Stimulated activated CD4-positive, alpha-beta T cell treated with anti-CD3 and anti-CD28 coated beads, Interleukin-15, amount 100 ng/mL, for 1 hour (primary cell): ENCODE results near the gene FOXE3.

Experiments used
- DNase-seq, 2 donors: peaks; one replicate each; pipeline ENCODE4 v3.0.0-alpha.2; 2020; ENCODE audit warnings: low read depth in 1 of 2, low spot score in 1 of 2

Gene FOXE3

DNA sequence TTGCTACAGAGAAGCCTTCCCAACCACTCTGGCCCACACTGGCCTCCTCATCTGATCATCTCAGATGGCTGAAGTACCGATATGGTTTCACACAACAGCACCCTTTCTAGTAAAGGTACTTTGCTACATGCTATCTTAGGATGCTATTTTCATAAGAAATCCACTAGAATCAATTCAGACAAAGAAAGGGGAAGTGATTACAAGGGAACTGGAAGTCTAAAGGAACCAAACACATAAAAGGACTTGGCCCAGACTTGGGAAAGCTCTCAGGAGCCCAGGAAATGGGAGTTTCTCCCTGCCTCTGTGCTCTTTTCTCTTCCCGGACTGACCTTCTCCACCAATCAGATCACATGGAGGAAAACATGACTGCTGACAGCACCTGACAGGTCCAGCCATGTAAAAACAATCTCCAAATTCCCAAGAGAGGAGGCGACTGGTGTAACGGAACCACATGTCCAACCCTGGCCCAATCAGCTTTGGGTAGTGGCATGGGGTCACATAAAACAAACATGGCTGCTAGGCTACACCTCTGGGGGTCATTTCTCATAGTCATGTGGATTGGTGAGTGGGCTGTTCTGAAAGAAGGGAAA is 12.7 kb upstream of the FOXE3 start:
- DNase-seq = no peak

DNA sequence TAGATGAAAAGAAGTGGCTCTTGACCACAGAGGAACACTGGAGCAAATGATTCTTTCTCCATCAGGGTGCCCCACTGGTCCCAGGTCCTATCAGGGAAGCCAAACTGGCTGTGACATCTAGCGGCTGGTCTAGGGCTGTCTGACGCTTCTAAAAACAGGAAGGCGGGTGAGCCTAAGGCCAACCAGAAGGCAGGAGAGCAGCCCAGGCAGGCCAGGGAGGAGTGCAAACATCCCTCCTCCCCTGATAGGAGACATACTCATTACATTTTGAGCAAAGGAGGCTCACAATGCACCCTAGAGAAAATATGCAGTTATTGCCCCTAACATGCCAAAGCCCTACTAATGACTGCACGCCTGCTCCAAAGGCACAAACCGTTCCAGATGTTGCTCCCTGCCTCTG is 10.4 kb upstream of the FOXE3 start:
- DNase-seq = no peak

DNA sequence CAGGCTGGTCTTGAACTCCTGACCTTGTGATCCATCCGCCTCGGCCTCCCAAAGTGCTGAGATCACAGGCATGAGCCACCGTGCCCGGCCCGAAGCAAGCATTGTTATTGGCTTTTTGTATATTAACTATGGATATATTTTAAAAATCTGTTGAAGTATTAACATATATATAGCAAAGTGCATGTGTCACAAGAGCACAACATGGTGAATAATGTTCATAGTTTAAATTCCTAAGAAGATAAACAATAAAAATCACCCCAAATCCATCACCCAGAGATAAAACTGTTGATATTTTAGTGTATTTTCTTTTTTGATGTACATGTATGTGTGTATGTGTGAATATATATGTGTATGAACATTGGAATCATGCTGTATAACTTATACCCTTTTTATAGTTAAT is 9.1 kb upstream of the FOXE3 start:
- DNase-seq = no peak

DNA sequence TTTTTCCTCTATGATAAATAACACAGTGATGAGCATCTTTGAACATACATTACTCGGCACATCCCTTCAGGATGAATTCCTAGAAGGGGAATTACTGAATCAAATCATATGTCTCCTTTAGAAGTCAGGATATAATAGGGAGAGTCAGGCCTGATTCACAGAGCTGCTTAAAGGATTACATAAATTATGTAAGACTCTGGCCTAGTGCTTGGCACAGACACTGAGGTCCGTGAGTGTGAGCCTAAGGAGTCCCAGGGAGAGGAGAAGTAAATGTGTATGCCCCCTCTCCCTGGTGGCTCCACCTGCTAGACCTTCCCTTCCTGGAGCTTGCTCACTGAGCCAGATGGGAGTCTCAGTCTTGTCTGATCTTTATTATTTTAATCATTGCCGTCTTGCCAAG is 8.6 kb upstream of the FOXE3 start:
- DNase-seq = no peak

DNA sequence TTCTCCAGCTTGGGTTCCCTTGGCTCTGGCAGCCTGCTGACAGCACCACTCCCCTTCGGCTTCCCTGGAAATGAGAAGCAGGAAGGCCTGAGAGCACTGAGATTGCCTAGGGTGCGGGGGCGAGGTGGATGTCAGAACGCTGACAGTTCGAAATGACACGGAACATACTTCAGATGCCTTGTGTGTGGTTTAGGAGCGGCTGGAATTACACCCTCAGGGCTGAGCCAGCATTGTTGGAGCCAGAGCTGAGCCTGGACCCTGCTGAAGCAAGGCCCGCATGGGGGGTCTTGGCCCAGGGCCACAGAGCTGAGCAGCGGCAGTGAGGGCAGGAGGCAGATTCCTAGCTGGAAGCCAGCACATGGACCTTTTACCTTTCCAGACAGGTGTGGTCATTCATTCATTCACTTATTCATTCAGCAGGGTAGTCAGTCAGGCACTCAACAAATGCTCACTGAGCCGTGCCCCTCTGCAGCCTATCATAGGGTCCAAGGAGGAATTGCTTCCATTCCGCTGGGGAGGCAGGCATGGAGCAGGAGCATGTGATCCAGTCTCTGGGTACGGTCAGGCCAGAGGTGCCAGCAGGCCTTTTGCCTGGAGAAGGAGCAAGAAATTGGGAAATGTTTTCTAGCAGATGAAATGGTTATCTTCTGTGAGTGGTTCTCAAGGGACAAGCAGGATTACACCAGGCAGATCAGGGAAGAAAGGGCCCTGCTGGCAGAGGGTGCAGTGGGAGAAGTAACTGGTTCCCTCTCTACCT is 6.6 kb upstream of the FOXE3 start:
- DNase-seq = no peak

DNA sequence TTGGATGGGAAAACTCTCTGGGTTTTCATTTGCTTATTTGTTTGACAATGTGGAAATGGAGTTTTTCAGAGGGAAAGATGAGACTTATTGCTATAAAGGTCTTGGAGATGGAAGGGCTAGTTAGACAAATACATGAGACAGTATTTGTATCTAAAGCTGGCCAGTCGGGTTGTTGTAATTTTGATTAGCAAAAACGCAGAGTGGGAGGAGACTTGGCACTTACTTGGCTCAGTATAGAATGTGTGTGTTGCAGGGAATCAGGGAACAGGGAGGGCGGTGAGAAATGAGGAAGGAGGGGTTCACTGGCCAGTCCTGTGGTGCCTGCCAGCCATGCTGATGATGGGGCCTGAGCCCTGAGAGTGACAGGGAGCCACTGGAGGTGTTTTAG is 6.0 kb upstream of the FOXE3 start:
- DNase-seq = no peak

DNA sequence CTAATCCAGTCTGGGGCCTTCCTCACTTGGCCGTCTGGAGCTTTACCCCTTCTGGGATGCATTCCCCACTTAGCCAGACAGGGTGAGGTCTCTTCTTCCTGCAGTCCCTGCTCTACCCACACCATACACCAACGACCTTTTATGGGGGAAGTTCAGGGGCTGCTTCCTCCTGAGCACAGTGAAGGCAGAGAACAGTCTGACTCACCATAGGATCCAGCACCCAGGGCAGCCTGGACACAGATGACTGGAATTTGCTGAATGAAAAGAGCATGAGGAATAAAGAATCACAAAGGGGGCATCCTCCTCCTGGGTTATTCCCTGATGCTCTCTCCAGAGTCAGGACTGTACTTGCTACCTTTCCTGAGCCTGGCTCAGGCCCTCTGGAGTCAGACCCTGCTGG is 4.6 kb upstream of the FOXE3 start:
- DNase-seq = no peak

DNA sequence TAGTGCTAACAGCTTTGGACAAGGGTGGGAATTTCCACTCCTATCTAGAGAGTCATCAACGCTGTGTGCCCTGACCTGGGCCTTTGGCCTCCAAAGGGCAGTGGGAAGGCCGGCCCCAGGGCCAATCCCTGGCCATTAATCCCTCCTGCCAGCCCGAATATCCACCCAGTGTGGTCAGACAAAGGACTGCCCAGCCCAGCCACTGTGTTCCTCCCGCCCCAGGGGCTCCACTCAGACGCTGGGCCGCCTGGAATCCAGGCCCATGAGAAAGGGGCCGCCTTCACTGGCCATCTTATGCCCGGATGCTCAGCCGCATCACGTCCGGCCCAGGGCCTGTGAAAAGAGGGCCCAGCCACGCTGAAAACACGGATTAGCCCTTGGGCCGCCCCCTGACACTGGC is 3.6 kb upstream of the FOXE3 start:
- DNase-seq = no peak

DNA sequence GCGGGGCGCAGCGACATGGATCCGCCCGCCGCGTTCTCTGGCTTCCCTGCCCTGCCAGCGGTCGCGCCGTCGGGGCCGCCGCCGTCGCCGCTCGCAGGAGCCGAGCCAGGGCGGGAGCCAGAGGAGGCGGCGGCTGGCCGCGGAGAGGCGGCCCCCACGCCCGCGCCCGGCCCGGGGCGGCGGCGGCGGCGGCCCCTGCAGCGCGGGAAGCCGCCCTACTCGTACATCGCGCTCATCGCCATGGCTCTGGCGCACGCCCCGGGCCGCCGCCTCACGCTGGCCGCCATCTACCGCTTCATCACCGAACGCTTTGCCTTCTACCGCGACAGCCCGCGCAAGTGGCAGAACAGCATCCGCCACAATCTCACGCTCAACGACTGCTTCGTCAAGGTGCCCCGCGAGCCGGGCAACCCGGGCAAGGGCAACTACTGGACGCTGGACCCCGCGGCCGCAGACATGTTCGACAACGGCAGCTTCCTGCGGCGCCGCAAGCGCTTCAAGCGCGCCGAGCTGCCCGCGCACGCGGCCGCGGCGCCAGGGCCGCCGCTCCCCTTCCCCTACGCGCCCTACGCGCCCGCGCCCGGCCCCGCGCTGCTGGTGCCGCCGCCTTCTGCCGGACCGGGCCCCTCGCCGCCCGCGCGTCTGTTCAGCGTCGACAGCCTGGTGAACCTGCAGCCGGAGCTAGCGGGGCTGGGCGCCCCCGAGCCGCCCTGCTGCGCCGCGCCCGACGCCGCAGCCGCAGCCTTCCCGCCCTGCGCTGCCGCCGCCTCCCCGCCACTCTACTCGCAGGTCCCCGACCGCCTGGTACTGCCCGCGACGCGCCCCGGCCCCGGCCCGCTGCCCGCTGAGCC is 459 bp downstream of the FOXE3 start:
- DNase-seq = no peak

DNA sequence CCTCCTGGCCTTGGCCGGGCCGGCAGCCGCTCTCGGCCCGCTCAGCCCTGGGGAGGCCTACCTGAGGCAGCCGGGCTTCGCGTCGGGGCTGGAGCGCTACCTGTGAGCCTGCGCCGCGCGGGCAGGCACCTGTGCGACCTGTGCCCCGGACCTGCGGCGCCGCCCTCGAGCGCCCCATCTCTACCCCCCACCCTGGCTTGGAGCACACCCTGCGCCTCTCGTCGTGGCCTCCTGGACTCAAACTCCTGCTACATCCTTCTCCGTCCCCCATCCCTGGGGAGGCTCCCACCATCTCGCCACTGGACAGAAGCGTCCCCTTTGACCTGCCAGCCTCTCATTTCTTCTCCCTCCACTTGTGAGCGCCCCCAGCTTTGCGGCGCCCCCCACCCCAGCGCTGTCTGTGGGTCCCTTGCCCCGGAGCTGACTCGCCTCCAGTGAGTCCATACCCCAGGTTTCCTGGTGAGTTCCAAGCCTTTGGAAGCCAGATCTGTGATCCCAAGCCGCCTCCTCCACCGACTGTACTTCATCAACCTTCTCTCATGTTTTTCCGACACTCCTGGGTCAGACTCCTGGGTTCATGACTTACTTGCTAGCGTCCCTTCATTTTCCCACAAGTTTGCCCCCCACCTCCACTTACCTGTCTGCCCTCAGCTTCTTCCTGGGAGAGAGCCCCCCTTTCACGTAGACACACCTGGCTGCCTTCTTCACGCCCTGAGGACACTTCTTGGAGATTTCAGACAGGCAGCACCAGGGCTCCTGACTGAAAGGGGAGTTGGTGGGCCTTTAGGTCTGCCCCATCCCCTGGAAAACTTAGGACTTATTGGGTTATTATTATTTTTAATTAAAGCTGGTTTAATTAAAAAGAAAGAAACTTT is 1.3 kb downstream of the FOXE3 start:
- no peak for DNase-seq

DNA sequence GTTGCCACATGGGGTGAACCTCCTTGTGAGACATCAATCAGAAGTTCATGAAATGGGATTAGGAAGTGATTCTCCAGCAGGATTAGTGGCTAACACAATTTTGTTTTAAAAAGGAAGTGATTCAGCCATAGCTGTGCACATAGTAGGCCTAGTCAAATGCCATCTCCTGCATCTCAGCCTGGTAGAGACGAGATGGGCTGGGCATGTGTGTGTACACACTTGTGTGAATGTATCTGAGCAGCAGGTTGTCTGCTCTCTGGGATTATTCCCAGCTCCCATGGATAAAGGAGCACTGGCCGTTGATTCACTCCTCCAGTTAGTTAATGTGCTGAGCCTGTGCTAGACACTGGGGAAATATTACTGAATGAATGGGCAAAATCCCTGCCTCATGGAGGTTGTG is 2.0 kb downstream of the FOXE3 start:
- DNase-seq = no peak

DNA sequence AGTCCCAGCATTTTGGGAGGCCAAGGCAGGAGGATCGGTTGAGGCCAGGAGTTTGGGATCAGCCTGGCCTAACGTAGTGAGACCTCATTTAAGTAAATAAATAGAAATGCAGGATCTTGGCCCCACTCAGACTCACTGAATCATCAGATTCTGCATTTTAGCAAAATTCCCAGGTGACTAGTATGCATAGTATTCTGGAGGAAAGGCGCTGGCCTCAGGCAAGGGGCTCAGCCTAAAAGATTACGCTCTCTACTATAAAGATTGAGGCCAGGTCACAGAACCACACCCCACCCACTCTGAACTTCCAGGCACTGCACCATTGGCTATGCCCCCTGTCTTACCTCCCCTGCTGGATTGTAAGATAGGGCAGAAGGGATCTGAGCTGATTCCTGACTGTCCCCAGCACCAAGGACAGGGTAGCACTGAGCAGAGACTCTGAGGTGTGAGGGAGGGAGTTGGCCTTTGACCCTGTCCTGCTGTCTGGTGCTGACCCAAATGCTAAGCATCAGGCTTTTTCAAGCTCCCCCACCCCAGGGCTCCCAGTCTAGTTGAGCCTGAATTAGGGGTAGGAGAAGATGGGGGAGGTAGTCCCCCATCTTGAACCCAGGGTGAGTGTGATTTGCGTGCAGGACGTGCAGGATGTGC is 2.7 kb downstream of the FOXE3 start:
- DNase-seq = no peak

DNA sequence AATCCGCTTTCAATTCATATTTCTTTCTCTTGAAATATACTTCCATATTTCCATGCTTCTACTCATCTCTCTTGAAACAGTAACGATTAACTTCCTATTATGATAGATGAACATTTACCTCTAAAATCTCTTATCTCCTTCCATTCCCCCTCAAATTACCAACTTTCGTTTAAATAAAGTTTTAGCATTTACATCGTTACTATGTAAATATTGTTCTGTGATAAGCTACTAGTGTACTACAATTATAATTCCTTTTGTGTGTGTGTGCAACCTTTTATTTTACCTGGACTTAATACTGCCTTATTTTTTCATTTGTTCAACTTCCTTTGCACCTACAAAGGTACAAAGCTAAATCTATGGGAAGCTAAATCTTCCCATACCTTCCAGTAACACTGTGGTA is 4.5 kb downstream of the FOXE3 start:
- DNase-seq = no peak

DNA sequence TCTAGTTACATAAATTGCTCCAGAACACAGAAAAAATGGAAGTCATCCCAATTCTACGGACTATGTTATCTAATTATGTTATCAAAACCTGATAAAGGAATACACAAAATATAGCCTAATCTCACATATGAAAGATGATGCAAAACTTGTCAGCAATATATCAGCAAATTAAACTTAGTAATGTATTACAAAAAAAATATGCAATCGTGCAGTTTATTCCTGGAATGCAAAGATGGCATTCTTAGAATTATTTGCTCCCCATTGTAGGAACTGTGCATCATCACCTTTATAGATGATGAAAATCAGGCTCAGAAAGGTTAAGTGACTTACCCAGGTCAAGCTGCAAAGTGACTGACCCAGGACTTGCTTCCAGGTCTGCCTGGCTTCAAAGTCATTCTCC is 7.8 kb downstream of the FOXE3 start:
- no peak for DNase-seq

DNA sequence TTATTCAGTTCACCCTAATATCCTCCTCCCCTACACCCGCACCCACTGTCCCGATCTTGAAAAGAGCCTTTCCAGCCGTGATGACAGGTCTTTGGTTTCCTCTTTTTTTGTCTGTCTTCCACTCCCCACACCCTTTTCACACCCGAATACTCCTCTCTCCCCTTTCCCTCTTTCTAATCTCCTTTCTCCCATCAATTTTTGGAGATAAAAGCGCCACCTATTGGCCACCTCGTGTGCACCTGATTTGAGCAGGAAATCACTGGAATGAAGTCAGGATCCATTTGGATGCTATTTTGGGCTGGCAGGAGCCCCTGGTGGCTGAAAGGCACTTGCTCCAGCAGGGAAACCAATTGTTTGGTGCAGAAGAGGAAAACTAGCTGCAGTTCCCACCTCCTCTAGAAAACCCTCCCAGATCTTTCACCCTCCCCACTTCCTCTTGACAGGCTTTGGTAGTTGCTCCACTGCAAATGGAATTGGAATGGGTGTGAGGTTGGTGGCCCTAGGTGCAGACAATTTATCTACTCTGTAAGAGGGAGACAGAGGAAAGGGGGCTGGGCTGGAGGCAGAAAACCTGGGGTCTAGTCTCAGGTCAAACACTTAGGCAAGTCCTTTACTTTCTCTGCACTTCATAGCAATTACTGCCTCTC is 8.4 kb downstream of the FOXE3 start:
- DNase-seq = no peak

DNA sequence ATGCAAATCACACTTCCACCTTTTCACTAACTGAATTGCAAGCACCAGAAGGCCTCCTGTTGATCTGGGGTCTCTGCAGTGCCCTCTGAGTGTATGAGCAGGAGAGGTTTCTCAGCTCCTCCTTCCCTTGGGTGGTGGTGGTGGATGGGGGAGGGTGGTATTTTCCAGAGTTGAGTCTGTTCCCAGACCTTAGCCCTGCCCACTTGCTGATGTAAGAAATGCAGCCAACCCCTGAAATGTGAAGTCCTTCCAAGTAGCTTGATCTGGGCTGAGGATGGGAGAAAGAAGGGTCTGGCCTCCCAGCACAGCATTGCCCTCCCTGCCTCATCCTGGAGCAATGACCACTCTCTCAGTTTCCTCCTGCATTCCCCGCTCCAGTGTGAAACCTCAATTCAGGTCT is 15.4 kb downstream of the FOXE3 start:
- DNase-seq = no peak

DNA sequence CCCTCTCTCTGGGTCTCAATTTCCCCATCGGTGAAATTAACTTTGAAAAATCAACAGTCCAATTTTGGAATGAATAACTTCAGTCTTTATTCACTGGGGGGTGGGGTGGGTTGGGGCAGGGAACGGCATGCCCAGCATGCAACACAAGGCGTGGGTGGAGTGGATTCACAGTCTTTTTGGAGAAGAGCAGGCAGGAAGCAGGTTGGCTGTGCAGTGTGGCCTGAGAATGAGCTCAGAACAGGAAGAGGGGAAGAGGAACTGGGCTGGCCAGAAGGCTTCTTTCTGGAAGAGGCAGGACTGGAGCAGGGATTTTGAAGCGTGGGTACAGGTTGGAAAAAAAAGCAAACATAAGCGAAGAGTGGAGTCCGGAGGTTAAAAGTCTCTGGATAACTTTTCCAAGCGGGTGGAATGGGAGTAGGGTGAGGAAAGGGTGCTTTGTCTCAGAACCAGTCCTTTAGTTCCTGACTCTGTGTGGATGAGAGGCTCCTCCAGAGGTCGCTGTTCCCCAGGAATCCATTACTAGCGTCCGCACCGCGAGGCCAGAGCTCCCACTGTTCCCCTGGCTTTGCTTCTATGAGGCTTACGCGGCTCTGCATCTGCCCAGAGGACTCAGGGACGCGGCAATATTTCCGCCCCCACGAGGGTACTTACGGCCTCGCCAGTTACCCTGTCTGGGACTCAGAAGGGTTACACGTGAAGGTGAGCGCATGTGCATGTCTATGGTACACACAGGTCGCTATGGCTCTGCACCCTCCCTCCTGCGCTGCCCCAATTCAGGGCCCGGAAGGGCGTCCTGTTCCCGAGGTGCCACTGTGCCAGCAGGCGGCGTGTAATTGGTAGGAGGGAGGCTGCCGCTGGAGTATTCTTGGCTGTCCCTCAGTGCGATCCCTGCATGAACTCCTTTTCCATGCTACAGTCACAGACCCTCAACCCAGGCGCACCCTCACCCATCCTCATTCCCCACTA is 16.3 kb downstream of the FOXE3 start:
- DNase-seq = peak in 1 of 2 donors; percentile 37

DNA sequence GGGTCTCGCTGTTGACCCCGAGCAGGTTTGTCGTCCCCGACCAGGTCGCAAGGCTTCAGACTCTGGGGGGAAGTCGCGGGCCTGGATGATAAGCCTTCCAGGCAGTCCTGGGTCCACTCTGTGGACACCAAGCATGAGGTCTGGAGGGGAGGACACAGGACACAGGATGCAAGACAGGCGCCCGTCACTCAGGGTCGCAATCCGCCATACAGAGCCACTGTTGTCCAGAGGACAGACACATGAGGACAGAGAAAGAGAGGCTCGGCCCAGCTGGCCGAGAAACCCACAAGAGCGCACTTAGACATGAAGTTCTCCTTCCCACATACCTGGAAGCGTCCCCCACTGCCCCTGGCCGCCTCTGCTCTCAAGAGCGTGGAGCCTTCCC is 16.9 kb downstream of the FOXE3 start:
- no peak for DNase-seq

DNA sequence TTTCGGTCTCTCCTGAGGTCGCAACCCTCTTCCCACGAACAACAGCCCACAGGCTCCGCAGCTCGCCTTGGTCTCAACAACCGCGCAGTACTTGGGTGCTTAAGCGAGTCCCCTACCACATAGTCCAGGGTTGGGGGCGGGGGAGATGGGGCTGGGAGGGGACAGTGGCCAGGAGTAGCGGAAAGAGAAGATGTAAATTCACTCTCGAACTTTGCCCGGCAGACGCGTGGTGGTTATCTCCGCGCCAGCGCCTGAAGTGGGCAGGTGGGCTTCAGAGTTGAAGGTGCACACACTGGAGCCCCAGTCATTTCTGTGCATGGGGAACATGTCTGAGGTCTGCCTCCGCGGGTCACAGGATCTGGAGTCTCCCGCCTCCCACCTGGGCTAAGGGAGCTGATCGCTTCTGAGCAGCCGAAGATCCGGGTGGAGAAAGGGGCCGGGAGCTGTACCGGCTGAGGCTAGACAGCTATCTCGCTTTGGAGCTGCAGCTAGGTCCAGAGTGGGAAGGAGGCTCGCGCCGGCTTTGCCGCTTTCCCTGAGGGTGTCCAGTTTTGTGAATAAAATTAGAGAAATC is 17.5 kb downstream of the FOXE3 start:
- no peak for DNase-seq
